Neural progenitor cell (in vitro differentiated cells): ENCODE data around the gene TLCD5. TPM values are rescaled to one million over a fixed set of nuclear protein-coding genes. Genes with fewer than 3 reads are reported as not detected.

Experiments used
- DNase-seq: peaks from one replicate; pipeline ENCODE4 v3.0.0-alpha.2; 2016; ENCODE audit warnings: low spot score
- H2AFZ ChIP-seq: fragments of 200-600 bp; sonication (generic); replicated peaks from 2 replicates; pipeline ENCODE4 v1.6.1; 2016; ENCODE audit warnings: antibody characterized with exemption
- H3F3A ChIP-seq: fragments of 200-600 bp; sonication (generic); 2 replicates; pipeline ENCODE4 v1.6.1; 2016; ENCODE audit warnings: antibody characterized with exemption, low read depth
- H3K27ac ChIP-seq: fragments of 200-600 bp; sonication (generic); 2 replicates; pipeline ENCODE4 v1.5.1; 2016; ENCODE audit warnings: mild to moderate bottlenecking
- H3K27me3 ChIP-seq: fragments of 200-600 bp; sonication (generic); 2 replicates; pipeline ENCODE4 v1.6.1; 2016; ENCODE audit warnings: mild to moderate bottlenecking, moderate library complexity
- H3K36me3 ChIP-seq: fragments of 200-600 bp; sonication (generic); 2 replicates; pipeline ENCODE4 v1.5.1; 2016
- H3K4me1 ChIP-seq: fragments of 200-600 bp; sonication (generic); 2 replicates; pipeline ENCODE4 v1.6.1; 2016; ENCODE audit warnings: mixed run types
- H3K4me2 ChIP-seq: fragments of 200-600 bp; sonication (generic); 2 replicates; pipeline ENCODE4 v1.6.1; 2016
- H3K4me3 ChIP-seq: fragments of 200-600 bp; sonication (generic); 2 replicates; pipeline ENCODE4 v1.5.1; 2016
- H3K79me2 ChIP-seq: fragments of 200-600 bp; sonication (generic); 2 replicates; pipeline ENCODE4 v1.6.1; 2016; ENCODE audit warnings: low read depth
- H3K9ac ChIP-seq: fragments of 200-600 bp; sonication (generic); 2 replicates; pipeline ENCODE4 v1.6.1; 2016
- H3K9me3 ChIP-seq: fragments of 200-600 bp; sonication (generic); 2 replicates; pipeline ENCODE4 v1.5.1; 2016; ENCODE audit warnings: low read depth
- H4K20me1 ChIP-seq: fragments of 200-600 bp; sonication (generic); 2 replicates; pipeline ENCODE4 v1.6.1; 2016; ENCODE audit warnings: low read depth
- H3K27ac Mint-ChIP-seq: 3 replicates; pipeline ENCODE4 v1.8.0; 2021; ENCODE audit warnings: mixed read lengths
- H3K27me3 Mint-ChIP-seq: 2 replicates; pipeline ENCODE4 v1.8.0; 2022; ENCODE audit warnings: low read depth, mild to moderate bottlenecking, inconsistent platforms, moderate library complexity, mixed read lengths; ENCODE audit not compliant: insufficient read depth
- H3K36me3 Mint-ChIP-seq: 3 replicates; pipeline ENCODE4 v1.8.0; 2021; ENCODE audit warnings: mixed read lengths
- H3K4me1 Mint-ChIP-seq: 3 replicates; pipeline ENCODE4 v1.8.0; 2021; ENCODE audit warnings: mixed read lengths
- H3K4me3 Mint-ChIP-seq: 3 replicates; pipeline ENCODE4 v1.8.0; 2021; ENCODE audit warnings: mild to moderate bottlenecking, moderate library complexity, mixed read lengths
- H3K9me3 Mint-ChIP-seq: 3 replicates; pipeline ENCODE4 v1.8.0; 2020; ENCODE audit warnings: mixed read lengths
- EZH2 ChIP-seq: fragments of 200-600 bp; sonication (generic); IDR thresholded peaks from 2 replicates; pipeline ENCODE4 v1.6.1; 2017; ENCODE audit warnings: antibody characterized with exemption, mild to moderate bottlenecking, moderate library complexity
- EZH2phosphoT487 ChIP-seq: fragments of 200-600 bp; sonication (generic); IDR thresholded peaks from 2 replicates; pipeline ENCODE4 v1.6.1; 2017; ENCODE audit warnings: antibody characterized with exemption
- total RNA-seq: library from RNA; depleted of rRNA; stranded (reverse); fragments of >200 nt; gene quantifications from 2 replicates; pipeline ENCODE4 v1.2.3, GENCODE V29; 2015; ENCODE audit warnings: low replicate concordance
- TF ChIP-seq, protein P1 (sequence below): fragments of 200-600 bp; sonication (generic); IDR thresholded peaks from 2 replicates; pipeline ENCODE4 v1.5.1; 2017; ENCODE audit warnings: antibody characterized with exemption, mild to moderate bottlenecking

TLCD5 gene
- total RNA-seq, 1 donor from 2014 or later = 32.2 TPM

DNA sequence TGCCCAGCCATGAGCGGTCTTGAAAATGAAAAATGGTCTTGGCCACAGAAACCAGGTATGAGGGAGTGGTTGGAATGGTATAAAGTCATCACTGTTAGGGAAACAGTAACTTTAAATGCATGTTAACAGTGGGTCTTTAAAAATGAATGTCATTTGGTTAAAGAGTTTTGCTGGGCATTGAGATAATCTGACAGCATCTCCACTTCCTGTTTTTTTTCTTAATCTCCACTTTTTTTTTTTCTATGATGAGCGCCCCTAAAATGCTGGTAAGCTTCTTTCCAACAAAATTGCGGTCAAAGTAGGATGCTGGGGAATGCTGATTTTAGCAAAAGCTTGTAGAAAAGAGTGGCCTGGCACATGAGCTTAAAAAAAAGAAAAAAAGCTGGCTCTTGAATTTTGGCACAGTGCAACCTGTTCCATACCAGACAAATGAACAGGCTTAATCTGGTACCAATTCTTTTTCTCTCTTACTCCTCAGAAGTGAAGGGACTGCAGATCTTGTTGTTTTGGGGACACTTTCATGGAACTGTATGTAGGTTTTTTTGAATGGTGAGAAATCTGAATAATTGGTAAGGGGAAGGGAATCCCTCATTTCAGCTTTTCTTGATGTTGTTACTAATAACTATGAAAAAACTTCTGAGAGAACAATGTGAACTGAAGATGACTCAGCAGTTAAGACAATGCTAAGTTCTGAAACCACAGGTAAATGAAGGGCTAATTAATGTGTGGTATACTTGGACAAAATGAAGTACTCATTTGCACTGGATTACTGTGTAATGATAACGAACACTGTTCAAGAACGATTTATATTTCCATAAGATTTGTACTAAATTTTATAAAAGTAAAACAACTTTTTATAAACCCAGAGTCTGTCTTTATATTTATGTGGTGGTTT, 8.0 kb downstream of the TLCD5 start:
- no peaks in the 10 kb centered on the region for H3K27me3 ChIP-seq
- H2AFZ ChIP-seq = no peak overlapping the region
- no peak overlapping the region for H3K4me3 ChIP-seq
- no peak overlapping the region for H3K4me2 ChIP-seq
- no peaks in the 10 kb centered on the region for H3K36me3 ChIP-seq
- H3K27me3 Mint-ChIP-seq = no peaks in the 10 kb centered on the region
- peaks cover 14% of the 10 kb centered on the region for H4K20me1 ChIP-seq
- no peak overlapping the region for H3K27ac ChIP-seq
- no peak for DNase-seq
- peaks cover 10% of the 10 kb centered on the region for H3K4me1 Mint-ChIP-seq
- H3K4me3 Mint-ChIP-seq = no peak overlapping the region
- TF ChIP-seq EZH2 = no peak
- TF ChIP-seq, protein P1, sequence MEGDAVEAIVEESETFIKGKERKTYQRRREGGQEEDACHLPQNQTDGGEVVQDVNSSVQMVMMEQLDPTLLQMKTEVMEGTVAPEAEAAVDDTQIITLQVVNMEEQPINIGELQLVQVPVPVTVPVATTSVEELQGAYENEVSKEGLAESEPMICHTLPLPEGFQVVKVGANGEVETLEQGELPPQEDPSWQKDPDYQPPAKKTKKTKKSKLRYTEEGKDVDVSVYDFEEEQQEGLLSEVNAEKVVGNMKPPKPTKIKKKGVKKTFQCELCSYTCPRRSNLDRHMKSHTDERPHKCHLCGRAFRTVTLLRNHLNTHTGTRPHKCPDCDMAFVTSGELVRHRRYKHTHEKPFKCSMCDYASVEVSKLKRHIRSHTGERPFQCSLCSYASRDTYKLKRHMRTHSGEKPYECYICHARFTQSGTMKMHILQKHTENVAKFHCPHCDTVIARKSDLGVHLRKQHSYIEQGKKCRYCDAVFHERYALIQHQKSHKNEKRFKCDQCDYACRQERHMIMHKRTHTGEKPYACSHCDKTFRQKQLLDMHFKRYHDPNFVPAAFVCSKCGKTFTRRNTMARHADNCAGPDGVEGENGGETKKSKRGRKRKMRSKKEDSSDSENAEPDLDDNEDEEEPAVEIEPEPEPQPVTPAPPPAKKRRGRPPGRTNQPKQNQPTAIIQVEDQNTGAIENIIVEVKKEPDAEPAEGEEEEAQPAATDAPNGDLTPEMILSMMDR = no peak
- no peak for TF ChIP-seq EZH2phosphoT487
- no peak overlapping the region for H3K9ac ChIP-seq
- H3K4me1 ChIP-seq = peaks cover 2% of the 10 kb centered on the region
- H3K9me3 Mint-ChIP-seq = peaks cover 2% of the 10 kb centered on the region
- peaks cover 38% of the 10 kb centered on the region for H3F3A ChIP-seq
- peaks cover 6% of the 10 kb centered on the region for H3K36me3 Mint-ChIP-seq
- H3K9me3 ChIP-seq = no peaks in the 10 kb centered on the region
- H3K79me2 ChIP-seq = peaks cover 14% of the 10 kb centered on the region
- no peak overlapping the region for H3K27ac Mint-ChIP-seq

DNA sequence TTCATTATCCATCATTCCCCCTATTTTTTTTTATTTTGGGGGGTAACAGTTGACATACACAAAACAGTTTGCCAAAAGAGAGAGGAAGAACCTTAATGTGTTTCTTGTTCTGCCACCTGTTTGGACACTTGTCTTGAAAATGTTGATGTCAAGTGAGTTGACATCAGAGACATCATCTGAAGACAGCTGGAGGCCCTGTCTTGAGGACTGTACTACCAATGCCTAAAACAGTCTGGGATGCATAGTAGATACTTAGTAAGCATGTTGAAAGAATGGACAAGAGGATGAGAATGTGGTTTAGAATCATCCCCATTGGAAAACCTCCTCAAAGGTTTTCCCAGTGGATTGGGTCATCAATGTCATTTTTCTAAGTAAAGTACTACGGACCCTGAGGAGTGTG, 8.7 kb downstream of the TLCD5 start:
- H3K4me3 ChIP-seq = no peak overlapping the region
- no peak overlapping the region for H3K9ac ChIP-seq
- H4K20me1 ChIP-seq = peaks cover 21% of the 10 kb centered on the region
- no peak for DNase-seq
- H3F3A ChIP-seq = peaks cover 38% of the 10 kb centered on the region
- Mint-ChIP-seq H3K4me3 (no peak overlapping the region), H3K4me1 (peaks cover 15% of the 10 kb centered on the region), H3K27ac (no peak overlapping the region), H3K27me3 (no peaks in the 10 kb centered on the region), H3K36me3 (peaks cover 3% of the 10 kb centered on the region), H3K9me3 (peaks cover 2% of the 10 kb centered on the region)
- no peaks in the 10 kb centered on the region for H3K27me3 ChIP-seq
- no peak overlapping the region for H3K27ac ChIP-seq
- no peak for TF ChIP-seq EZH2
- TF ChIP-seq, protein P1 = no peak
- no peak for TF ChIP-seq EZH2phosphoT487
- no peak overlapping the region for H3K4me2 ChIP-seq
- peaks cover 21% of the 10 kb centered on the region for H3K79me2 ChIP-seq
- H3K36me3 ChIP-seq = no peaks in the 10 kb centered on the region
- no peaks in the 10 kb centered on the region for H3K9me3 ChIP-seq
- H2AFZ ChIP-seq = no peak overlapping the region
- peaks cover 10% of the 10 kb centered on the region for H3K4me1 ChIP-seq

DNA sequence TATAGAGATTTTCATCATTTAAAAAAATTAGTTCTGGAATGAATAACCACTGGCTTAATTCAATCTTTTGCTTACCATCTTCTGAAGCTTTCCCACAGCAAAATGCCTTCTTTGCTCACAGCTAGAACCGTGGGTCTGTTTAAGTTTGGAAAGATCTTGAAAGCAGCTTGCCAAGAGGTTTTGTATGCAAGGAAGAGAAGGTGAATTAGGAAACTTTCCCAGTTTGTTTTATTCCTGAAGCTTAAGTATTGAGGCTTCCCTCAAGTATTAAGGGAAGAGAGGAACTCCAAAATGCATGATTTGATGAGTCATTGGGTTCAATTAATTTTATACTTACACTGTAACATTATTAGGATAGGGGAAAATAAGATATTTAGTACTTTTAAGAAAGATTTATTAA, 9.2 kb downstream of the TLCD5 start:
- Histone ChIP-seq H3K36me3 (no peaks in the 10 kb centered on the region), H3K9me3 (no peaks in the 10 kb centered on the region), H3K4me2 (no peak overlapping the region), H3K4me1 (peaks cover 15% of the 10 kb centered on the region), H3K27ac (no peak overlapping the region), H3K9ac (no peak overlapping the region), H3F3A (peaks cover 38% of the 10 kb centered on the region), H4K20me1 (peaks cover 27% of the 10 kb centered on the region), H3K4me3 (no peak overlapping the region), H3K79me2 (peaks cover 27% of the 10 kb centered on the region), H3K27me3 (no peaks in the 10 kb centered on the region), H2AFZ (no peak overlapping the region)
- Mint-ChIP-seq H3K9me3 (peaks cover 2% of the 10 kb centered on the region), H3K4me3 (peak overlapping the region; percentile 48), H3K27ac (no peak overlapping the region), H3K27me3 (no peaks in the 10 kb centered on the region), H3K36me3 (peaks cover 3% of the 10 kb centered on the region), H3K4me1 (peaks cover 19% of the 10 kb centered on the region)
- no peak for DNase-seq
- TF ChIP-seq, protein P1 = no peak
- TF ChIP-seq EZH2 (no peak), EZH2phosphoT487 (no peak)
